Renal cortex interstitium (tissue), 11 donors: ENCODE data around the gene ALPG. TPM values are rescaled to one million over a fixed set of nuclear protein-coding genes. Genes with fewer than 3 reads are reported as not detected.
"Not testable (repeated sequence)": the region's sequence is repeated elsewhere in the genome, so short reads cannot be mapped to it uniquely, and the experiment has no call there.

ENCODE experiments used
- DNase-seq, 11 donors: peaks; one replicate each; pipeline ENCODE4 v3.0.0-alpha.2; 2013; ENCODE audit warnings: low read depth in 9 of 11, low spot score in 4 of 11; ENCODE audit errors: extremely low read depth in 1 of 11
- polyA plus RNA-seq, 3 donors: library from polyadenylated mRNA; unstranded; fragments of 120-200 nt; gene quantifications; one replicate each; pipeline ENCODE4 v1.2.1, GENCODE V29; 2013; ENCODE audit not compliant: insufficient read length in 3 of 3

Gene ALPG
- polyA plus RNA-seq, 3 donors, result not detected

DNA sequence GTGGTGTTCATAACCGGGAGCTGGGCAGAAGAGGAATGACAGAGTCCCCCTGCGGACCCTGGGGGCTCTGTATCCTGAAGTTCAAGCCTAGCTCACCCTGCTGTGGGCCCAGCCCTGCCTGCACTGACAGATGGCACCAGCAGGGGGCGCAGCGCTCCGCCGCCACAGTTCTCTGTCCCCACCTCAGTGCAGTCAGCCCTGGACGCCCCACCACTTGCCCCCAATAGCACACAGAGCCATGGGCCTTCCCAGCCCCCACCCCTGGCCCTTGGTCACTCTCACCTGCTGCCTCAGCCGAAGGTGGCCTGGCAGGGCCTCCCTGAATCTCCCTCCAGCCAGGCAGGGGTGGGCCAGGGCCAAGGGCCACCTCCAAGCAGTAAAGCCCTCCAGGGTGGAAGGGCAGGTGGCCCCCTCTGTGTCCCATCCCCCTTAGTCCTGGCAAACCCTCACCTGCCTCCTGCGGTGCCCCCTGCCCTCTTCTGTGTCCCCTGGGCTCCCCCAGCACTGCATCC, 39.7 kb downstream of the ALPG start:
- not testable (repeated sequence) for DNase-seq

DNA sequence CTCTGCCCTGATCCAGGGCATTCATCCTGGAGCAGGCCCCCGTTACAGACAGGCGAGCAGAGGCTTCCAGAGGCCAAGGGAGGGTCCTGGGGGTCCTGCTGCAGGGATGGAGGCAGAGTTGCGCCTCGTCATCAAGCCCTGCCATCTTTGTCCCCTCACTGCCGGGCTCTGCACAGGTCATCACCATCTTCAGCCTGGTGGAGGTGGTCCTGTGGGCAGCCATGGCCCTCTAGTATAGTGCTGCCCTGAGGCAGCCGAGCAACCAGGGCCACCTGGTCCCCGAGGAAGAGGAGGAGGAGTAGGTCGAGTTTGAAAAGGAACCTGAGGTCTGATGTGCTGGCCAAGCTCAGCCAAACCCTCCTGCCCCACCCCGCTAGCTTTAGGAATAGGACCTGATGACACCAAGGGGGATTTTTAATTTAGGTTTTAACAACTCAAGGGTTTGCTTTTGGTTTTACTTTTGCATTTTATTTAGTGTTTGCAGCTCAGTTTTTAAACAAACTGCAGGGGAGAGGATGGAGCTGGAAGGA, 40.5 kb downstream of the ALPG start:
- DNase-seq, result no peak

DNA sequence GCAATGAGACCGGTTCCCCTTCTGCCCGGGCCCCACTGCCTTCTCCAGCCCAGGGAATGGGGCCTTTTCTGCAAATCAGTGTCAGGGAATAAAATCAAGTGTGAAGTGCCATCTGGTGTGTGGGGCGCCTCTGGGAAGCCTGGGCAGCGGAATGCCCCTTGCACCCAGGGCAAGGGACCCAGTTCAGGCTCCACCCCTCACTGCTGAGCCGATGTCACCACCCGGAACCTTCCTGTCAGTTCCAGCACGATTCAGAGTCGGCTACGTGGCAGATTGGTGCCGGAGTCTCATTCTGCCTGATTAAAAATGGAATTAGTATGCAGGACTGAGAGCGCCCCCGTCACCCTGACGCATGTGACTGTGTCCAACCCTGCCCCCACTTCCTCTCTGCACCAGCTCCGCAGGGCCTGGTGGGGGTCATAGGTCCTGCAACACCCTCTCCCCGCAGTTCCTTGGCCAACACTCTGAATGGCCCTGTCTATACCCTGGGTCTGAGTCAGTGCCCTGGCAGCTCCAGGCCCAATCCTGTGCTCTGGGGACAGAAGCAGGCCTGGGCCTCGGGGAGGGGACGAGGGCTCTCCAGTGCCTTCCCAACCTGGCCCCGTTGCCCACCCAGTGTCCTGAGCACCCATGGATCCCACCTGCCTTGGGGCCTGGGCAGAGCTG, 41.1 kb downstream of the ALPG start:
- DNase-seq, result no peak

DNA sequence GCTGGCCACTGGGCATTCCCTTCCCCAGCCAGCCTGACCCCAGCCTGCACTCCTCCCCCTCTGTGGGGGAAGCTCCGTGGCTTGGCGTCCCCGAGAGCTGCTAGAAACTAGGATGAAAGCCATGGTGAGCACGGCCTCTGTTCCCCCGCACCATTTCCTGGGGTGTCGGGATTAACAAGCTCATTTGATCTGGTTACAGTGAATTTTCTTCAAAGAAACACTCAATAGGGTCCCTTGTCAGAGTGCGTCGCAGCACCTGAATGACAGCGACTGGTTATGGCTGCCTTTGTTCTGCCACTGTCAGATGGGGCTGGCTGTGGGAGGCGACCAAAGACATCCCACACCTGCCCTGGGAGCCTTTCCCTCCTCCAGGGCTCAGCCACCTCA, 41.7 kb downstream of the ALPG start:
- no peak for DNase-seq

DNA sequence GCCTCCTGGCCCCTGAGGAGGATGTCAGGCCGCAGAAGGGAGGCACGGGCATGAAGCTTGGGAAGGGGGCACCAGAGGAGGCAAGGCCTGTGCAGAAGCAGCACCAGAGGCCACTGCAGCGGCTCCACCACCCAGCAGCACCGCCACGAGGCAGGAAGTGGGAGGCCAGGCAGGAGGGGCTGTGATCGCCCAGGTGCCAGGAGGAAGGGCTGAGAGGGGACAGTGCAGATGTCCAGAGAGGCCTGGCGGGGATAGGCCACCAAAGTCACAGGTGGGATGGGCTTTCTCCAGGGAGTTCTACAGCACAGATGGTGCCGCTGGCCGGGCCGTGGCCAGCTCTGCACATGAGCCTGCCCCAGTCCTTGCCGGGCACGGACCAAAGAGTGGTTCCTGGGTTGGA, 43.3 kb downstream of the ALPG start:
- no peak for DNase-seq

DNA sequence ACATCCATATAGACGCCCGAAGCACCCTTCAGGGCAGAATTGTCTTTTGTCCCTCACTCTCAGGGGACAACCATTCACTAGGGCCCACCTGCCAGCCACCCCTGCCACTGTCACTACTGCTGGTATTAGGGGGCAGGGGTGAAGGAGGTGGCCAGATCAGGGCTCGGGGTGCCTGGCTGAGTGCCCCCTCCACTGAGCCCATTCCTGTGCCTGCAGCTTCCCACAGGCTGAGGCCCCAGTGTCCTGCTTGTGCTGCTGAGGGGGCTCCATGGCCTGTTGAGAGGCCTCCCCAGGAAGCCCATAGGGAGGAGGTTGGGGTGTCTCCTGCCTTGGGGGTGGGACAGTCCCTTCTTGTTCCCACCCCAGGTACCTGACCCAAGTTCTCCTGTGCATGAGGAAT, 45.0 kb downstream of the ALPG start:
- not testable (repeated sequence) for DNase-seq

DNA sequence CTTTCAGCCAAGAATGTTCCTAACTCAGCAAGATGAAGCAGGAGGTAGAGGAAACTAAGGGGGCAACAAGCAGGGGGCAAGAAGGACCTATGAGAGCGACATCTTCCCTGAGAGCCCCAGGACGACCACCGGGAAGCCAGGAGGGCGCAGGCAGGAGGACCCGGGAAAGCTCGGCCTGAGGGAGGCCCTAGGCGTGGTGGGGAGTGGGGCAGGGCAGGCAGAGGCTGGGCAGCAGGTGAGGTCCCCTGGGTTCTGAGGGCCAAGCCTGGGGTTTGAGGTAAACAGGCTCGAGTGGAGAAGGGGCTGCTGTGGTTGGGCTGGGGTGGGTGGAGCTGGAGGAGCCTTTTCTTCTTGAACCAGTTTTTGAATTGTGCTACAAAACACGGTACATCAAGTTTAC, 48.0 kb downstream of the ALPG start:
- DNase-seq, result no peak

DNA sequence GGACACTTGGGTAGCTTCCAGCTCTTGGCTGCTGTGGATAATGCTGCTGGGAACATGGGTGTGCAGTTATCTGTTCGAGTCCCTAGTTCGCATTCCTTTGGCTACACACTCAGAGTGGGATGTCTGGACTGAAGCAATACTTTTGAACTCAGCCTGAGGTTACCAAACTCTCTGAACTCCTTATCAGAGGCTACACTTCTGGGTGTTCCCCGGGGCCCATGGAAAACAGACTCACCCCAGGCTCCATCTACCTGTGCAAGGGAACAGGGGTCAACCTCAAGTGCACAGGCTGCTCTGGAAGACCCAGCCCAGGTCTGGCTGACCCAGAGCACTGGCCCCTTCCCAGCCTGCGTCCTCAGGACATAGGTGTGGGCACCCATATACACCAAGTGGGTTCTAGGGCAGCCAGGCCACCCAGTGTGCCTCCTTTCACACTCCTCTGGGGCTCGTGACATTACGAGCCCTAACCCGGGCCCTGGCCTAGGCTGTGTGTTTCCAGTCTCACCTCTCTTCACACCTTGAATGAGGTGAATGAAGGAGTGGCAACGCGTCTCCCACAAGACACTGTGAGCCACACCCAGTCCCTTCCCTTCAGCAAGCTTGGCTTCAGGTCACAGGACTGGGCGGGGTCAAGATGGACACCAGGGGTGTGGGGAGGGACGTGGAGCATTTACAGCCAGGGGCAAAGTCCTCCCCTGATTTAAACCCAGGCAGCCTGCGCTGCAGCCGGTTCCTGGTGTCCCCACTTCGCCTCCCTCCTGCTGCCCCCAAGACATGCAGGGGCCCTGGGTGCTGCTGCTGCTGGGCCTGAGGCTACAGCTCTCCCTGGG, 49.0 kb downstream of the ALPG start, which contains the start of gene ALPI:
TSS of gene ALPI (plus strand) at position 728 of the 830 bp plus-strand sequence. CDS start at position 775, 47 bp downstream.
- DNase-seq, result no peak

DNA sequence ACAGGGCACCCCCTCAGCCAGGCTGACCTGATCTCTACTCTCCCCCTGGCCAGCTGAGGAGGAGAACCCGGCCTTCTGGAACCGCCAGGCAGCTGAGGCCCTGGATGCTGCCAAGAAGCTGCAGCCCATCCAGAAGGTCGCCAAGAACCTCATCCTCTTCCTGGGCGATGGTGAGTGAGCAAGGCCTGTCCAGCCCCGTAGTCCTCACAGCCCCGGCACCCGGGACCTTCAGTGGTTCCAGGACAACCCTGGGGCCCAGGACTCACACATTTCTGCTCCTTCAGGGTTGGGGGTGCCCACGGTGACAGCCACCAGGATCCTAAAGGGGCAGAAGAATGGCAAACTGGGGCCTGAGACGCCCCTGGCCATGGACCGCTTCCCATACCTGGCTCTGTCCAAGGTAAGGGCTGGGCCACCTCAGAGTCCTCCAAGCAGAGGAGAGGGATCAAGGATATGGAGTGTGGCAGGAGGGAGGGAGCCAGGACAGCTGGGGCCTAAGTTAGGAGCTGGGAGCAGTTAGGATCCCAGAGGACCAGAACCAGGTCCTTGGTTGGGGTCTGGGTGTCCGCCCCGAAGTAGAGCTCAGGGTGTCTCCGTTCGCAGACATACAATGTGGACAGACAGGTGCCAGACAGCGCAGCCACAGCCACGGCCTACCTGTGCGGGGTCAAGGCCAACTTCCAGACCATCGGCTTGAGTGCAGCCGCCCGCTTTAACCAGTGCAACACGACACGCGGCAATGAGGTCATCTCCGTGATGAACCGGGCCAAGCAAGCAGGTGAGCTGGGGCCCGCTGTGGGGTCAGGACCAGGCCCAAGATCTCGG, 49.9 kb downstream of the ALPG start:
- no peak for DNase-seq

DNA sequence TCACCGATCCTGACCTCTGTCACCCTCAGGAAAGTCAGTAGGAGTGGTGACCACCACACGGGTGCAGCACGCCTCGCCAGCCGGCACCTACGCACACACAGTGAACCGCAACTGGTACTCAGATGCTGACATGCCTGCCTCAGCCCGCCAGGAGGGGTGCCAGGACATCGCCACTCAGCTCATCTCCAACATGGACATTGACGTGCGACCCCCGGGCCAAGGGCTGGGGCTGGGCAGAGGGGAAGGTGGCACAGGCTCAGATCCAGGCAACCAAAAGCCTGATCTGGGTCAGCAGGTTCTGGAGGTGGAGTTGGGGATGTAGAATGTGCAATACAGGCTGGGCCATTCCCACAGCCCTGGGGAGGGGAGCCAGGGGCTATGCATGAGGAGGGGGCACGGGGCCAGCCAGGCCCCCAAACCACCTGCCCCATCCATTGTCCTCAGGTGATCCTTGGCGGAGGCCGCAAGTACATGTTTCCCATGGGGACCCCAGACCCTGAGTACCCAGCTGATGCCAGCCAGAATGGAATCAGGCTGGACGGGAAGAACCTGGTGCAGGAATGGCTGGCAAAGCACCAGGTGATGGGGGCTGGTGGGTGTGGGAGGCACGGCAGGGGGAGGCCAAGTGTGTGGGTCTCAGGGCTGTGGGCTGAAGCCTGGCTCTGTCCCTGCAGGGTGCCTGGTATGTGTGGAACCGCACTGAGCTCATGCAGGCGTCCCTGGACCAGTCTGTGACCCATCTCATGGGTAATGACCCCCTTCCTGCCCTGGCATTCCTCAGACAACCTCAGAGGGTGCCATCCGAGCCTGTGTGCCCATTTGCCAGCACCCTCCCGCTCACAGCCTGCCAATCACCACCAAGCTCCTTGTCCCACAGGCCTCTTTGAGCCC, 50.7 kb downstream of the ALPG start:
- DNase-seq, result no peak

DNA sequence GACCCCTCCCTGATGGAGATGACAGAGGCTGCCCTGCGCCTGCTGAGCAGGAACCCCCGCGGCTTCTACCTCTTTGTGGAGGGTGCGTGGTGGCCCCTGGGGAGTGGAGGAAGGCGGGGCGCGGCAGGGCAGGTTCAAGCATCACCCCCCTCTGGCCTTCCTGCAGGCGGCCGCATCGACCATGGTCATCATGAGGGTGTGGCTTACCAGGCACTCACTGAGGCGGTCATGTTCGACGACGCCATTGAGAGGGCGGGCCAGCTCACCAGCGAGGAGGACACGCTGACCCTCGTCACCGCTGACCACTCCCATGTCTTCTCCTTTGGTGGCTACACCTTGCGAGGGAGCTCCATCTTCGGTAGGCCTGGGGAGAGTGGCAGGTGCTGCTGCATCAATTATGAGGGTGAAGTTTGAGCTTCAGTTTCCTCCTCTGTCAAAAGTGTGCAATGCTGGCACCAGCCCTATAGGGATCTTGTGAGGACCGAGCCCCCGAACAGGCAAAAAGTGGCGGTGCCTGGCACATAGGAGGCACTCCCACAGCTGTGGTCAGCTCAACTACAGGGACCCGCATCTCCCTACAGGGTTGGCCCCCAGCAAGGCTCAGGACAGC, 51.5 kb downstream of the ALPG start:
- DNase-seq, result no peak

DNA sequence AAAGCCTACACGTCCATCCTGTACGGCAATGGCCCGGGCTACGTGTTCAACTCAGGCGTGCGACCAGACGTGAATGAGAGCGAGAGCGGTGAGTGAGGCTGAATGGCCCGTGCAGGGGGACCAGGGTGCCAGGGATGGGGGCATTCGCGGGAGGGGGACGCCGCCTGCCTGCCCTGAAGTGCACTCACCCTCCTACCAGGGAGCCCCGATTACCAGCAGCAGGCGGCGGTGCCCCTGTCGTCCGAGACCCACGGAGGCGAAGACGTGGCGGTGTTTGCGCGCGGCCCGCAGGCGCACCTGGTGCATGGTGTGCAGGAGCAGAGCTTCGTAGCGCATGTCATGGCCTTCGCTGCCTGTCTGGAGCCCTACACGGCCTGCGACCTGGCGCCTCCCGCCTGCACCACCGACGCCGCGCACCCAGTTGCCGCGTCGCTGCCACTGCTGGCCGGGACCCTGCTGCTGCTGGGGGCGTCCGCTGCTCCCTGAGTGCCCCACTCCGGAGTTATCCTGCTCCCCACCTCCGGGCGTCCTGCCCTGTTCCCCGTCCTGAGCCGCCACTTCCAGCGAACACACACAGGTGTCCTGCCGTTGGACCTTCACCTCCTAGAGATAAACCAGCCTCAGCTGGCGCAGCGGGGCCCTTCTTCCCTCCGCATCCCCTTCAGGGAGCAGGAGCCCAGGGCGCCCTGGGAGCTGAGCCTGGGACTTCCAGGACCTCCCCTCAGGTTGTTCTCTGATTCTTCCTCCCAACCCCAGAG, 52.2 kb downstream of the ALPG start:
- DNase-seq, result no peak

DNA sequence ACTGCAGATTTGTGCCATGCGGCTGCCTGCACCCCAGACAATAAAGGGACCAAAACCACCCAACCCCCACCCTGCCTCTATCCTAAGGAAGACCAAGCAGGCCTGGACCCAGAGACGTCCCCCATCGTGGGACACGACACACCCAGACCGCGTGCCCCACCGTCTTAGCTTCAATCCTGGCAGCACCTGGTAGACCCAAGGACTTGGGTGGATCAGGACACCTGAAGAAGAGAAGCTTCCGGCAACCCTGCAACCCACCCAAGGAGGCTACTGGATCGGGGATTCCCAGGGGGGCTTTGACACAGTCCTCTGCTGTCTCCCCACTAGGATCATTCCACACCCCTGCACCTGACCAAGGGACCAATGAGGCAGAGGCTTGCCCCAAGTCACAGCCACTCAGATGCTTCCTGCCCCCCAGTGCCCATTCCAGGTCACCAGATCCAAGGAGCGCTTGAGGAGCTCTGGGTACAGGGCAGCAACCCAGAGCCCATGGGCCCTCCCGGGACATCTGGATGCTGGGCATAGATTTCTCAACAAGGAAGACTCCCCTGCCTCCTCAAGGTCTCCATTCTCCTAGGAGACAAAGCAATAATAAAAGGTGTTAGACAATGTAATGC, 52.9 kb downstream of the ALPG start:
- no peak for DNase-seq

DNA sequence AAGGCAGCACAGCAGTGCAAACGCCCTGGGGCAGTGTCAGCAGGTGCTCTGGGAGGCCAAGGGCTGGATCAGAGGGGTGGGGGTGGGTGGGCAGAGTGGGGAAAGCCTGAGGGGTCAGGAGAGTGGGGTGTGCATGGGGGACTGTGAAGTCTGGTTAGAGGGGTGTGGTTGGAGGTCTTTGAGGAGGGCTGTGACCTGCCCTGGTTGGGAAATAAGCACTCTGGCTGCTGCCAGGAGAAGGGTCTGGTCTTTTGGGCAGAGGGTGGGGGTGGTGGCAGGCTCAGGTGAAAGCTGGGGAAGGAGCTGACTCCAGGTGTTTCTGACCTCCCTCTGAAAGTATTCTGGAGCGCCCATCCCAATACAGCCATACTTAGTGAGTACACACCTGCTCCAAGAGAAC, 53.5 kb downstream of the ALPG start:
- DNase-seq, result no peak
